Ishikawa (cell line): Measurements from ENCODE around the gene CYP2D6.

ENCODE experiments used
- EGR1 ChIP-seq: IDR thresholded peaks from 2 replicates; pipeline ENCODE4 v1.6.1; 2012
- EP300 ChIP-seq: IDR thresholded peaks from 2 replicates; pipeline ENCODE4 v1.6.1; 2012; ENCODE audit warnings: borderline replicate concordance
- FOXM1 ChIP-seq: IDR thresholded peaks from 2 replicates; pipeline ENCODE4 v1.6.1; 2012; ENCODE audit warnings: low read depth, borderline replicate concordance
- MAX ChIP-seq: IDR thresholded peaks from 2 replicates; pipeline ENCODE4 v1.6.1; 2012
- RAD21 ChIP-seq: IDR thresholded peaks from 2 replicates; pipeline ENCODE4 v1.6.1; 2012; ENCODE audit warnings: low read depth
- REST ChIP-seq: IDR thresholded peaks from 2 replicates; pipeline ENCODE4 v1.6.1; 2012; ENCODE audit warnings: low read depth, mild to moderate bottlenecking
- TAF1 ChIP-seq: IDR thresholded peaks from 2 replicates; pipeline ENCODE4 v1.6.1; 2012; ENCODE audit warnings: low read depth, mild to moderate bottlenecking
- YY1 ChIP-seq: IDR thresholded peaks from 2 replicates; pipeline ENCODE4 v1.6.1; 2012; ENCODE audit warnings: low read depth
- ZBTB7A ChIP-seq: IDR thresholded peaks from 2 replicates; pipeline ENCODE4 v1.6.1; 2012; ENCODE audit warnings: low read depth

- no peak for TF ChIP-seq RAD21
- TF ChIP-seq FOXM1 = no peak
- no peak for TF ChIP-seq EGR1
- no peak for TF ChIP-seq TAF1
- no peak for TF ChIP-seq MAX
- no peak for TF ChIP-seq EP300
- no peak for TF ChIP-seq YY1
- no peak for TF ChIP-seq ZBTB7A
- TF ChIP-seq REST = no peak
These were observed 29.6 kb upstream of the CYP2D6 start for GRCh38 chr22:42160251-42160650.
